DOHH2 (cell line): ENCODE data around the gene HOXA6.

Experiments used
- CTCF ChIP-seq: fragments of 200-600 bp; sonication (generic); IDR thresholded peaks from one replicate; pipeline ENCODE4 v1.5.1; 2014; ENCODE audit warnings: antibody characterized with exemption, mild to moderate bottlenecking, low read depth, low read length; ENCODE audit not compliant: poor library complexity, severe bottlenecking
- EZH2phosphoT487 ChIP-seq: fragments of 200-600 bp; sonication (generic); IDR thresholded peaks from 2 replicates; pipeline ENCODE4 v1.6.1; 2017; ENCODE audit warnings: borderline replicate concordance, mild to moderate bottlenecking, antibody characterized with exemption, low read length, moderate library complexity, mixed read lengths

GRCh38 chr7:27106901-27107240 lies 40.7 kb downstream of the HOXA6 start:
- TF ChIP-seq CTCF (no peak), EZH2phosphoT487 (no peak)
